ENCODE data around the gene C11orf52.

The C11orf52 gene

GRCh38 chr11:111886032-111886431 lies 32.7 kb upstream of the C11orf52 start:
- no peak overlapping the region for H3K9ac ChIP-seq (ENCODE audit: low read length)

GRCh38 chr11:111886844-111887243 lies 31.9 kb upstream of the C11orf52 start:
- no peak overlapping the region for H3K4me2 ChIP-seq (ENCODE audit: low read depth, low read length)
- no peaks in the 10 kb centered on the region for H3K27me3 ChIP-seq (replicated peaks; ENCODE audit: insufficient read depth, low read length)
- H3K79me2 ChIP-seq (ENCODE audit: low read length): no peaks in the 10 kb centered on the region
- no peak for DNase-seq
- no peaks in the 10 kb centered on the region for H3K36me3 ChIP-seq (replicated peaks; ENCODE audit: insufficient read depth, low read length)
- H3K27ac ChIP-seq (ENCODE audit: low read length): no peak overlapping the region
- H2AFZ ChIP-seq (ENCODE audit: low read length): no peak overlapping the region
- no peaks in the 10 kb centered on the region for H3K4me1 ChIP-seq (ENCODE audit: low read length)
- no peaks in the 10 kb centered on the region for H4K20me1 ChIP-seq (ENCODE audit: insufficient read depth, low read length)
- no peaks in the 10 kb centered on the region for H3F3A ChIP-seq (ENCODE audit: insufficient read depth, low read length)
- H3K4me3 ChIP-seq (ENCODE audit: low read length): no peak overlapping the region
- no peaks in the 10 kb centered on the region for H3K9me3 ChIP-seq (replicated peaks; ENCODE audit: insufficient read depth, low read length)
- H3K9ac ChIP-seq (ENCODE audit: low read length): no peak overlapping the region
- H3K9me2 ChIP-seq (replicated peaks; ENCODE audit: insufficient read depth, low read length): no peaks in the 10 kb centered on the region
- TF ChIP-seq EZH2 (optimal IDR thresholded peaks at IDR 0.05; ENCODE audit: low read depth, low read length) (no peak), CTCF (IDR thresholded peaks at IDR 0.05; ENCODE audit: low read length) (no peak), EZH2phosphoT487 (IDR thresholded peaks at IDR 0.05; ENCODE audit: low read length) (no peak)

More at GRCh38 chr11:111886032-111886431, 32.7 kb upstream of the C11orf52 start:
- Histone ChIP-seq H3K4me3 (ENCODE audit: low read length) (no peak overlapping the region), H3K4me1 (ENCODE audit: low read length) (no peaks in the 10 kb centered on the region), H3K79me2 (ENCODE audit: low read length) (no peaks in the 10 kb centered on the region), H3K9me3 (replicated peaks; ENCODE audit: insufficient read depth, low read length) (no peaks in the 10 kb centered on the region), H2AFZ (ENCODE audit: low read length) (no peak overlapping the region), H3K27me3 (replicated peaks; ENCODE audit: insufficient read depth, low read length) (no peaks in the 10 kb centered on the region), H3K9me2 (replicated peaks; ENCODE audit: insufficient read depth, low read length) (no peaks in the 10 kb centered on the region), H3K27ac (ENCODE audit: low read length) (no peak overlapping the region), H3K36me3 (replicated peaks; ENCODE audit: insufficient read depth, low read length) (no peaks in the 10 kb centered on the region), H3K4me2 (ENCODE audit: low read depth, low read length) (no peak overlapping the region), H3F3A (ENCODE audit: insufficient read depth, low read length) (no peaks in the 10 kb centered on the region), H4K20me1 (ENCODE audit: insufficient read depth, low read length) (no peaks in the 10 kb centered on the region)
- TF ChIP-seq CTCF (IDR thresholded peaks at IDR 0.05; ENCODE audit: low read length) (no peak), EZH2 (optimal IDR thresholded peaks at IDR 0.05; ENCODE audit: low read depth, low read length) (no peak)
- no peak for DNase-seq

- Histone ChIP-seq H3K9me3 (replicated peaks; ENCODE audit: insufficient read depth, low read length) (no peaks in the 10 kb centered on the region), H3K4me3 (ENCODE audit: low read length) (no peak overlapping the region), H3K27ac (ENCODE audit: low read length) (no peak overlapping the region), H3K9ac (ENCODE audit: low read length) (no peak overlapping the region), H2AFZ (ENCODE audit: low read length) (no peak overlapping the region), H3K36me3 (replicated peaks; ENCODE audit: insufficient read depth, low read length) (no peaks in the 10 kb centered on the region), H3K4me1 (ENCODE audit: low read length) (no peaks in the 10 kb centered on the region), H4K20me1 (ENCODE audit: insufficient read depth, low read length) (no peaks in the 10 kb centered on the region), H3K79me2 (ENCODE audit: low read length) (no peaks in the 10 kb centered on the region), H3F3A (ENCODE audit: insufficient read depth, low read length) (no peaks in the 10 kb centered on the region), H3K9me2 (replicated peaks; ENCODE audit: insufficient read depth, low read length) (no peaks in the 10 kb centered on the region), H3K4me2 (ENCODE audit: low read depth, low read length) (no peak overlapping the region), H3K27me3 (replicated peaks; ENCODE audit: insufficient read depth, low read length) (no peaks in the 10 kb centered on the region; the same call in 1 of the 2 replicates)
- no peak for TF ChIP-seq EZH2 (optimal IDR thresholded peaks at IDR 0.05; ENCODE audit: low read depth, low read length)
- no peak for TF ChIP-seq EZH2phosphoT487 (IDR thresholded peaks at IDR 0.05; ENCODE audit: low read length)
- TF ChIP-seq CTCF (IDR thresholded peaks at IDR 0.05; ENCODE audit: low read length): no peak
- no peak for DNase-seq
Observed at GRCh38 chr11:111905411-111905810, 13.3 kb upstream of the C11orf52 start.

Measured in MM.1S (cell line).